HL-60/S4 treated with phorbol 12-myristate 13-acetate at 8.2 ng/mL for 4 days and 3 days (cell line): ENCODE results near the gene ZNF467.

ENCODE experiments used
- in situ Hi-C: fragments of 300-500 bp; cut with MboI; formaldehyde crosslinking; loops from 2 replicates; pipeline ENCODE4 v1.15.0; 2022; ENCODE audit warnings: low sequenced_read_pairs

Gene ZNF467

DNA sequence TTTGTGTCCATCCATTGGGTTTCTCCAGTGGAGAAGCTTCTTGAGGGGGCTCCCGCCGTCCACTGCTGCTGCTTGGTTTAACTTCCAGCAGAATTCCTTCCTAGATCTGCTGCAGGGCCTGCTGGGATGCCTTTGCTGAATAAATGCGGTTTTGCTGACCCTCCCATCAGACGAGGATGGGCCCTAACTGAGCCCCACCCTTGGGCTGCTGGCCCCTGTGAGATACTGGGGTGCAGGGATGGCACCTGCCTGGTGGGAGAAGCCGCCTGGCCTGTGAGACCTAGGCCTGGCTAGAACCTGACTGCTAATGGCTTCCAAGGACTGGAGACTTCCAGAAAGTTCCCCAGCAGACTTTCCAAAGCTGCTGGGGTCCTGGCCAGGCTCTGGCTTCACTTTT, 43.8 kb downstream of the ZNF467 start:
- in situ Hi-C loops, result no loop called here

DNA sequence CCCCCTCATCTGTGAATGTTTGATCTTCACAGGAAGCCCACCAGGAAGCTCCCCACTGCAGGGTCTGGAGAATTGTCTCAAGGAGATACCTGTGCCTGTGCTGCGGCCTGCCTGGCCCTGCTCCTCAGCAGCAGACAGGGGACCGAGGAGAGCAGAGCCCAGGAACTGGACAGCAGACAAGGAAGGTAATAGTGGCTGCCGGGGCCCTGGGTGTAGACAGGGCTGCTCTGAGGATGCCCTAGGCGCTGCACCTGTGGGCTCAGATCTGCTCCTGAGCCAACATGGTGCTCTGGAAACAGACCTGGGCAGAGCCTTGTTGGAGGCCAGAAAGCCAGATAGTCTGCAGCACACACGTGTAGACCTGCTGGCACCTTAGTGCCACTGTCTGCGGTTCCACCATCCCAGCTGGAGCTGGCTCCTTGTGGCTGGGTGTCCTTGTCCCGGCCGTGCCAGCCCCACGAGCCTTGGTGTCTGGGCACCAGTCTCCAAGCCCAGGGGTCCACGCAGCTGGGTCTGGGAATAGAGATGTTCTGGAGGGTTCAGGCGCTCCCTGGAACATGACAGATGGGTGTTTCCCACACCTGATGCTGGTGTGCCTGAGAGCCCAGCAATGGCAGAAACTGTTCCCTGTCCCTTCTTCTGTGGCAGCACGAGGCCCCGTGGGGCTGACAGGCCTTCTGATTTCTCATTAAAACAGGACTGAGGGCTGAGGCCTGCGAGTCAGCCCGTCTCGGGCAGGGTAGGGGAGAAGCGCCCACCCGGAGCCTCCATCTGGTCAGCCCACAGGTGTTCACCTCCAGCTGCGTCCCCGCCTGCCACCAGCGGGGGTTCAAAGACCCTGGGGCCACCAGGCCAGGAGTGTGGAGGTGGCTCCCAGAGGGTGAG, 44.7 kb downstream of the ZNF467 start:
- in situ Hi-C loops, result no loop called here

- in situ Hi-C loops, result no loop called here
Measured at GRCh38 chr7:149727899-149728476, 45.4 kb downstream of the ZNF467 start.

DNA sequence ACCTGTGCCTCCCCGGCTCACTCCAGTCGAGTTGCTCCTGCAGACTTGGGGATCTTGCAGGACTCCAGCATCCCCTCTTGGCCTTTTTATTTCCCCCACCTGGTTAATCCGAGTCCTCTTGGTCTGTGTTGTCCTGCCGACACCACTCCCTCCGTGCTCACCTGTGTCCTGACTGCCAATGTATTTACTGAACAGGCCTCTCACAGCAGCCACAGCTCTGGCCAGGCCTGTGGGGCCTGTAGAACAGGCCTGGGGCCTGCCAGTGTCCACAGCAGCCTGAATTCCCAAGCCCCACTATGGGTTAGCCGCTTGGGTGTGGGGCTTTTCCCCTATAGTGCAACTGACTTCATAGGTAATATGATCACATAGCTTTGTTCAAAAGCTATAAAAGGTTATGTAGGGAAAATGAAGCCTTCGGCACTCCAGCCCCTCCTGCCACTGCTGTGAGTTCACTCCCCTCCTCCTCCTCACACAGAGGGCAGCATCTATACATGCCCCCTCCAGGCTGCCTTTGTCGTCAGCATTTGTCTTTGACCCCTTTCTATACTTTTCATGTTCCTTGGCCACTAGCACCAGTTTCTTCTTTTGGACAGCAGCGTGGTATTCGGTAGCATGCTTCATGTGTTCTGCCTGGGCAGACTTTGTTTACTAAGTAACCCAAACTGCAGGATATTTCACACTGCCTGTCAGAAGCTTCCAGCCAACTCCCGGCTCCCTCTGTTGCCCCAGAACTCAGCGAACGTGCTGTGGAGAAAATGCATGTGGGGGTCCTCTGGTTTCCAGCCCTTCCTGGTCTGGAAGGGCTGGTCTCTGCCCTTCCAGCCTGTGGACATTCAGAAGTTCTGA, 46.1 kb downstream of the ZNF467 start:
- in situ Hi-C loops, result no loop called here

DNA sequence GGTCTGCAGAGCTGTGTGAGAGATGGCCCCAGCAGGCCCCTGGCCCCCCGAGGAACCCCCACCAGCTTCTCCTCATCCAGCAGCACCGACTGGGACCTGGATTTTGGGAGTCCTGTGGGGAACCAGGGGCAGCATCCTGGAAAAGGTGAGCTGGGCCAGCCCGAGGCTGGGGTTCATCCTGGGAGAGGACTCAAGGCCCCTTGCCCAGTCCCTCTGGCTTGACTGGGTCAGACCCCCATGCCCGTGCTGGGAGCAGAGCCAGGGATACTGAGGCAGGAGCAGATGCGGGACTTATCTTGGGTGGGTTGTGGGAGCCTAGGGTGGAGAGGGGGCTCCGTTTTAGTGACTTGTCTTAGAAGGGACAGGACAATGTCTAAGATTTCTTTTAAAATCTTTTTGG, 47.5 kb downstream of the ZNF467 start:
- in situ Hi-C loops, result no loop called here

DNA sequence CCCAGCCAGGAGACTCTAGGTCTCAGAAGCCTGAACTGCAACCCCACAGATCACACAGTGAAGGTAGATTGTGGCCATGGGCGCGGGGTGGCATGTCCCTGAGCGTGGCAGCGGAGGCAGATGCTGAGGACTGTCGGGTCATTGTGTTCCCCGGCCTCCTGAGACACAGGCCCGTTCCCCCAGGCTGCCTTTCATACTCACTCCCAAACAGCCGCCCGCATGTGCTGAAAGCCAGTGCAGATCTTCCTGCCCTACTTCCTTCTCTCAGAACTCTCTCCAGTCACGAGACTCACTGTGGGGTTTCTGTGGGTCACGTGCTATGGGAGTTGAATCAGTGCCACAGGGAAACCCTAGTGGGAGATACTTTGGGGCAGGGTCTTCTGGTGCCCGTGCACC, 48.0 kb downstream of the ZNF467 start:
- in situ Hi-C loops, result no loop called here

DNA sequence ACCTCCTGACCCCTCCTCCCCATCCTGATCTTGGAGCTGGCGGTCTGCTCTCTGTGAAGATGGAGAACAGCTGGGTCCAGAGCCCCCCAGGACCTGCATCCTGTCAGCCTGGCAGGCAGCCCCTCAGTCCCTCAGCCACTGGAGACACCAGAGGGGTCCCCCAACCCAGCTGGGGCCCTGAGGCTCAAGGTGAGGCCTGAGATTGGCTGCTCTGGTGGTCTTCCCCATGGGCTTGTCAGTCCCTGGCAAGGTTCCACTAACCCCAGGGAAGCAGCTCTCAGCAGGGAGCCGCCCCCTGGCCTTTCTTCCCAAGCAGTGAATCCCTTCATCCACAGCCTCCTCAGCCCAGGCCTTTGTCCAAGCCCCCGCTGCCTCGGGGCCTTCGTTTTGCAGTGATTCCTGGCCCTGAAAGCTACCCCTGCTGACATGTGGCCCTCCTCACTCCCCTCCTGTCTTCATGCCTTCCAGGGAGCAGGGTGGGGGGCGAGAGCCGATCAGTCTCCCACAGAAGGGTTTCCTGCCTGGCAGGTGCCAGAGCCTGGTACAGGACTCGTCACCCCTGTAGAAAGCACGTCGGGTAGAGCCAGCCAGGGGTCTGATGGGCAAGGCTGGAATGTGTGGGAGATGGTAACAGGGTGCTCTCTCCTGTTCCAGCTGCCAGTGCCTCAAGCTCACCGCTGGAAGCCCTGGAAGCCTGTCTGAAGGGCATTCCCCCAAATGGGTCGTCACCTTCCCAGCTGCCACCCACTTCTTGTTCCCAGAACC, 48.5 kb downstream of the ZNF467 start:
- in situ Hi-C loops, result no loop called here

- in situ Hi-C loops, result no loop called here
Measured at GRCh38 chr7:149723795-149724495, 49.4 kb downstream of the ZNF467 start.

DNA sequence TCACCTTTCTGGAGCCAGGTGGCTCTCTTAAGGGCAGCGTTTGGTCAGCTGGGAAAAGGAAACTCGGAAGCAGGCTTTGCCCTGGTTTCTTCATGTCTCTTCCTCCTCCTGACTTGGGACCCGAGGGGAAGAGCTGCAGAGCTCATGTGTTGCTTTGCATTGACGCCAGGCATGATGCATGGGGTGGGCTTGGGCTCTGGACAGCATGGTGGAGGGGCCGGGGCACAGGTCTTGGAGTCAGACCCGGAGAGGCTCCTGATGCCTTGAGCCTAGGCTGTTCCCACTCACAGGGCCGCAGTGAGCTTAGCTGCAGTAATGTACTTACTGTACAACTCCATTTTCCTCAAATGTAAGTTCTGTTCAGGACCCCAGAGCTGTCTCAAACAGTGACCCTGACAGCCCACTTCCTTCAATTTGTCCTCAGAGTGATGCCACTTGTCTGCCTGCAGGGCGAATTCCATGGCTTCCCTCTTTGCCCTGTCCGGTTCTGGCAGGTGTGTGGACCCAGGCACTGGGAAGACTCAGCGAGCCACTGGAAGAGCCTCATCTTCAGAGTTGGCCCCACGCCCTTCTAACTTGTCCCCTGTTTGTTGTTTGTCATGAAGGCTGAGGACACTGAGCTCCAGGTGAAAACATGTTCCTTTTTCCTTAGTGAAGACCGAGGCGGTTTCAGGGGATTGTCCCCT, 50.2 kb downstream of the ZNF467 start:
- in situ Hi-C loops, result no loop called here

DNA sequence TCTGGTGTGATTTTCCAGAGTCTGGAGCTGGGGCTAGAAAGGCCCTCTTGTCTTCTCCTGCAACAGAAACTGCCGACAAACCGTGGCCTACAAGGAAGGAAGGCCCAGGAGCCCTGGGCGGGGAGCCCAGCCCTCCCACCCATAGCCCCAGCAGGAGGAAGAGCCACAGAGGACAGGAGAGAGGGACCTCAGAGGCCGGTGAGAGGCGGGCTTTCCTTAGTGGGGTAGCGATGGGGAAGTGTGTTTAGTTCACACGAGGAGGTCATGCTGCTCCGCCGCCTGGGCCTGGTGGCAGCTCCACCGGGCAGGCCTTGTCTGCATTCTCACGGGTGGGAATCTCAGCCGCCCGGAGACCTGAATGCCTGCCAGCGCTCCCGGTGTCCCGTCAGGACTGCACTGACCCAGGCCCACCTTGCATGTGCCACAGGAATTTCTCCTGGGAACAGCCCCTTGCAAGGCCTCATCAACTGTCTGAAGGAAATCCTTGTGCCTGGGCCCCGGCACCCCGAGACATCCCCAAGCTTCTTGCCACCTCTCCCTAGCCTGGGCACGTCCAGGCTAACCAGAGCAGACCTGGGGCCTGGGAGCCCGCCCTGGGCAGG, 50.9 kb downstream of the ZNF467 start:
- in situ Hi-C loops, result no loop called here

DNA sequence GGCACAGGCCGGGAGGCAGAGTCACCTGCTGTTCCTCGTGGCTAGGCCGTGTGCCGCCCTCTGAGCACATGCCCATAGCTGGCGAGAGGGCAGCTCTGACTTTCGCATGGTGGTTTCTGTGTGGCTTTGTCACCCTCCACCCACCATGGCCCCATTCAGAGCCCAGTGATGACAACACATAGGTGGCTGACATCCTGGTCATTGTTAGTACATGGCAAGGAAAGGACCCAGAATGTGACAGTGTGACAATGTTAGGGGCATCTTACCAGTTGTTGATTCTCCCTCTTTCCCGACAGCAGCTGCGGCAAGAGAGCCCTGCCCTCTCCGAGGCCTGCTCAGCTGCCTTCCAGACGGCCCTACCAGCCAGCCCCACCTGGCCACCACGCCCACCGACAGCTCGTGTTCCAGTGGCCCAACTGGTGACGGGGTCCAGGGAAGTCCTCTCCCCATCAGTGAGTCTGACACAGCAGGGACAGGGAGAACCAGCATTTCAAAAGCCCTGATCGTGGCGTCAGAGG, 52.2 kb downstream of the ZNF467 start:
- in situ Hi-C loops, result no loop called here

DNA sequence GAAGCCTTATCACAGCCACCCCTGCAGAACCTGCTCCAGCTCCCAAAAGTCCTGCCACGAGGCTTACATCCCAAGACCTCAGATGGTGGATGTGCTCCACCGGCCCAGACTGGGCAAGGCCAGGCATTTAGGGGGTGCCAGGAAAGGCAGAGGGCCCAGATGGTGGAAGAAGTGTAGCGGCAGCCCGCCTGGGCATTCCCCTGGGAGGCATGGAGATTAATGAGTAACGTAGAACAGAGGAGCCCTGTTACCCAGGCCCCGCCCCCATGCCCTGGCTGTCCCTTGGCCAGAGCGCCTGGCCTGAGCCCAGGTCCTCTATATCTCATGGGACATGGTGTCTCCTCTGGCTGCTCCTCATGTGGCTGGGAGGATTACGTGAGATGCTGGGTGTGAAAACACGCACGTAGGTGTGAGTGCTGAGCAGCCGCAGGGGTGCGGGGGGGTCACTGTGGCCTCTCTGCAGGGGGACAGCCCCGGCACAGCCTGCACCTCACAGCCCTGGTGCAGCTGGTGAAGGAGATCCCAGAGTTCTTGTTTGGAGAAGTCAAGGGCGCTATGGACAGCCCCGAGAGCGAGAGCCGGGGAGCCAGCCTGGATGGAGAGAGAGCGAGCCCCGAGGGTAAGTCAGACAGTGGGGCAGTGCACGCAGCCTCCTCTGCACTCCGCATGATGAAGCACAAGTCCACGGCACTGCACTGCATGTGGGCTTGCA, 52.9 kb downstream of the ZNF467 start:
- in situ Hi-C loops, result no loop called here

GRCh38 chr7:149719912-149720335, 53.5 kb downstream of the ZNF467 start:
- in situ Hi-C loops, result no loop called here

GRCh38 chr7:149719050-149719899, 54.1 kb downstream of the ZNF467 start:
- in situ Hi-C loops, result no loop called here

GRCh38 chr7:149718730-149719049, 54.7 kb downstream of the ZNF467 start:
- in situ Hi-C loops, result no loop called here

GRCh38 chr7:149717481-149717880, 55.9 kb downstream of the ZNF467 start:
- in situ Hi-C loops, result no loop called here

DNA sequence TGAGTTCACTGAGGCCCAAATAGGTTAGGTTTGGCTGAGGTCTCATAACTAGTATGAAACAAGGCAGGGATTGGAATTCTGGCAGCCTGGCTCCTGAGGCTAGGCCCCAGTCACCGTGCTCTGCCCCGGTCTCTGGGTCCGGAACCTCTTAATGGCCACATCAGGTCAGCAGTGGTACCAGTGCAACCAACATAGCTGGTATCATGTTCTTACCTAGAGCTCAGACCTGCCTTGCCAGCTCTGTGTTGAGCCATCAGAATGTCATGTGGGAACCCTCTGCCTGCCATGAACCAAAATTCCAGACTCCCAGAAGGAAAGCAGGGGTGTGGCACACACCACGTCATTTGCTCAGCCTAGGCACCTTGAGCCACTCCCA, 56.5 kb downstream of the ZNF467 start:
- in situ Hi-C loops, result no loop called here
